A204.1 (cell line): ENCODE results near the gene COL4A3.
A peak's percentile ranks its signal among the peaks of the same experiment; 100 is the strongest.
"Not testable (repeated sequence)": the region's sequence is repeated elsewhere in the genome, so short reads cannot be mapped to it uniquely, and the experiment has no call there.

Experiments used
- FAIRE-seq: peaks from 2 replicates; lab custom pipeline; 2012; peaks lifted over from hg19 to GRCh38; lab: Jason Lieb, UNC

COL4A3 gene

DNA sequence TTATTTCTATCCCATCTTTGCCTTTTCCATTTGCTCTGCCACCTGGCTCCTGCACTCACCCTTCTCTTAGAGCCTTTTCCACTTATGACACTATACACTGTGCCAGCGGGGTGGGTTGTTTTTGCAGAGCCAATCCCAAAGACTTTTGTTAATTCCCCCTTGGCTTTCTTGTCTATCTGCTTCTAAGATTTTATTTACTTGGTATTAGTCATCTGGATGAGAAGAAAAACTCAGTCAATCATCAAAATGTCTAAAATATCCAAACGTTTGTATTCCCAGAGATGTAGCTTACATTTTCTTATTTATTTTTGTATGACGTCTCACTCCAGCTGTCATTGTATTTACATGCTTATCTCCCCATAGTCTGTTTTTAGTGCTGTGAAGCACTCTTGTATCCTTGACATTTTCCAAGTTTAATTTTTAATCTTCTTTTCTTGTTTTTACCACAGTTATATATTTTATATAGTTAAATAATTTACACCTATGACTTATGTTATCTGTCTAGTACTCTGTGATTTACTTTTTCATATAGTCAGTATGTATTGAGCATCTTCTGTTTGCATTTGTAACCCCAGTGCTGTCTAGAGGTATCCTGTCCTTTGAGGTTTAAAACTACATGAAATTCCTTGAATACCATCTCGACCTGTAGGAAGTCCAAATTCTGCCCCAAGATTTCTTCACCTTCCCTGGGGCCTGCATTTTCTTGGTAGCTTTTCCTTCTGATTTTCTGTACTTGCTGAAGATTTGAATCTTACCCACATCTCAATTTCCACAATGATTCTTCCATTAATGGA, 55.1 kb downstream of the COL4A3 start:
- no peak for FAIRE-seq

GRCh38 chr2:227221120-227221519, 56.7 kb downstream of the COL4A3 start:
- no peak for FAIRE-seq

- no peak for FAIRE-seq
Observed at GRCh38 chr2:227222292-227222691, 57.9 kb downstream of the COL4A3 start.

DNA sequence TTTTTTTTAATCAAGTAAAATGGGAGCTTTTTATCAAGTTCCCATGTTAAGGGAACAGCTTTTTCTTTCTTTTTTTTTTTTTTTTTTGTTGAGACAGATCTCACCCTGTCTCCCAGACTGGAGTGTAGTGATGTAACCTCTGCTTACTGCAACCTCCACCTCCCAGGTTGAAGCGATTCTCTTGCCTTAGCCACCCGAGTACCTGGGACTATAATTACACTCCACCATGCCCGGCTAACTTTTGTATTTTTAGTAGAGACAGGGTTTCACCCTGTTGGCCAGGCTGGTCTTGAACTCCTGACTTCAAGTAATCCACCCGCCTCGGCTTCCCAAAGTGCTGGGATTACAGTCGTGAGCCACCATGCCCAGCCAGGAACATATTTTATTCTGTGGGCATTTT, 61.2 kb downstream of the COL4A3 start:
- FAIRE-seq, result not testable (repeated sequence)

GRCh38 chr2:227228061-227228667, 63.7 kb downstream of the COL4A3 start:
- no peak for FAIRE-seq

DNA sequence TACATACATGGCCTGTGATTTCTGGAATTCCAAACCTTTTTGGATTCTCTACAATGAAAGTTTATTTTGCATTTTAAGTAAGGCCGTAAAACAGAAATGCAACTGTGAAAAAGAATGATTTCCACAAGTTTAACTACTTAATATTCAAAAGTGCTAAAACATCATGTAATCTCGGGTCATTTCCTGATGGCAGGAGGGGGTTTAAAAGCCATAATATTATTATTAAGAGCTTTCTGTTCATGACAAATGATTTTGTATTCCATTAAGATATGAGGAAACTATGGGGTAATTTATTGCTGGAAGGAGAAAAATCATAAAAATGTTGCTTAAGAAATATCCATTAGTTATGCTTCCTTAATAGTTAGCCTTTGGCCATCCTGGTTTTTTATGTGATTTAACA, 65.7 kb downstream of the COL4A3 start:
- no peak for FAIRE-seq

DNA sequence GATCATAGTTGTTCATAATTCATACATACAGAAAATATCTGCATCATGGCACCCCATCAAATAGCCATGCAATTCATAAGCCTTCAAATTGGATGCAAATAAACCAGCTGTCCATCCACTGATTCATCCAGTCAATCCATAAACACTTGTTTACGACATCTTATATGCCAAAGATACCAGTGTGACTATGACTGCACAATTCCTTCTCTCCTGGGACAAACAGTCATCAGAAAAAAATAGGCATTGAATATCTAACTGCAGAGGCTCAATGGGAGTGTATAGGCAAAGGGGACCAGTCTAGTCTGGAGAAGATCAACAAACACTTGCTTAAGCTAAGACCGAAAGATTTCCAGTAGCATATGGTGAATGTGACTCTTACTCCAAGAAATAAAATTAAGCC, 70.0 kb downstream of the COL4A3 start:
- FAIRE-seq, result no peak

DNA sequence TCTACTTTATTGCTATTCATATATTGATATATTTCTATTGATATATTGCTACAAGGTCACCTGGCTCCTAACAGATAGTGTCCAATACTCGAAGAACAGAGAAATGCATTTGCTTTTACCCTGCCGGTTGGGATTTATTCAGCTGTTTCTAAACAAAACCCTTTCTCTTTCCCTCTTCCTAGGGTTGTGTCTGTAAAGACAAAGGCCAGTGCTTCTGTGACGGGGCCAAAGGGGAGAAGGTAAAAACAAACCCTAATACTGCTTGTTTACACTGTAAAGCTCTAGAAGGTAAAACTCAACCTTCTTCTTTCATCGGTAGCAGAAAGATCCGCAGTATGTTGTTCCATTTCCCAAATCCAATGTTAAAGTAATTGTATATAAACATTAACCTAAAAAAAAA, 73.4 kb downstream of the COL4A3 start:
- no peak for FAIRE-seq

DNA sequence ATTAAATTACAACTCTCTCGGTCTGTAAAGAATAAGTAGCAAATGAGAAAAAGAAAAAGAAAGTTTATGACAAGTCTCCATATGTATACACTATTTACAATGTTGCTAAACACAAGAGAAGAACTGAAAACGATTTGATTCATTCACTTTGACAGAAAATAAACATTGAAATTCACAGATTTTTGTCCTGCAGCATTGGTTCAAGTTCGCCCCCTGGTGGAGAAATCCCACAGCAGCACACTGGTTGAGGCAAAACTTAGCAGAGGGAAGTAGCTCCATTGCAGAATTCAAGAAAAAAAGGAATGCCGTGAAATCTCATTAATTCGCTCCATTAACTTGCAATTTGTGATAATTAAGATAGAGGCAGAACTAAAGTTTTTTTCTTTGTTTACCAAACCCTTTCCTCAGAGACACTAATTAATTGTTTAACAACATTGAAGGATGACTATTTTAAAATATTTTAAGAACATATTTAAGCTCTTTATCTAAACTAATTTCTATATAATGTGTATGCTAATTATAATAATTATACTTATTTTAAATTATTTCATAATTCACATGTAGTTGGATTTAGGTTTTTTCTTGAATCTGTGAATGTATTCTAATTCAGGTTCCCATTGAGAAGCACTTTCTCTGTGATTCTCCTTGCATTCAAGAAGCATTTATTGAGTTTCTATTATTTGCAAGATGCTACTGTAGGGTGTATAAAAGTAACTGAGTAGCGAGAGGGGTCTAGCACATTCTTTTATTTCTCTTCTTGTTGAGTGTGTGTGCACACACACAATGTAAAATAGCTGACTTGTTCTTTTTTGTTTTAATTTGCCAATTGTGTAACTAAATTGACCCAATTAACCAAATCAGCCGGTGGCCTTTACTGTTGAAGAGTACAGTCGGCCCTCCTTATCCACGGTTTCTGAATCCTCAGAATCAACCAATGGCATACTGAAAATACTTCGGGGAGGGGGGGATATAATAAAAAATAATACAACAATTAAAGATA, 74.1 kb downstream of the COL4A3 start:
- FAIRE-seq, result peak; percentile 93

DNA sequence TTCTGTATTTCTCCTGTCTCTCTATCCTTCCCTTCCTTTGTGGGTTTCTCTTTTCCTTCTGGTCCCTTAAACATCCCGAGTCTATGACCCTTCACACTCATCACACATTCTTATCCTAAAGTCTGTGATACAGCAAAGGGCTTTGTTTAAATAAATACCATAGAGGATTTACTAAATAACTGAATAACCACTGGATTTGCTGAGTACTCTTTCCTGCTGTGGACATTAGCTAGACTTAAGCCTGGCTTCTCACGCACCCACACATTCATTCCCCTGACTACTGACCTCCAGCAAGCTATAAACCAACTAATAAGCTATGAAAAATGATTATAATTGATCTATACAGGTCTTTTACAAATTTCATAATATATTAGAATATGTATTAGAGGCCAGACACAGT, 76.6 kb downstream of the COL4A3 start:
- no peak for FAIRE-seq

- no peak for FAIRE-seq
Observed at GRCh38 chr2:227248876-227249275, 84.5 kb downstream of the COL4A3 start.

DNA sequence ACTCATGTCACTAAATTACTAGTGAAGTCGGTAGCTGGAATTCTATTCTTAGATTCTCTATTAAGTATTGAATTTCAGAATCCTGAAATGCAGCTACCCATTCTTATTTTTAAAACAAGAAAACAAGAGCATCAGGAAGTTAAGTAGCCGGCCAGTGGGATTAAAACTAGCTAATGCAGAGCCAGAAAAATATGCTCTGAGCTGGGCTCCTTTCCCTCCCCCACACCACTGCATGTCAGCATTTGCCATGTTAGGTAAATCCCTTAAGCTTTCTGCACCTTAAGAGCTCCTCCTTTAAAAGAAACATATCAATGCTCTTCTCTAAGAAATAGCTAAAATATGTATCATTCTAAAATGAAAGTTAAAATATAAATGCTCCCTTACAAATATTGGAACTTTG, 88.4 kb downstream of the COL4A3 start:
- no peak for FAIRE-seq

DNA sequence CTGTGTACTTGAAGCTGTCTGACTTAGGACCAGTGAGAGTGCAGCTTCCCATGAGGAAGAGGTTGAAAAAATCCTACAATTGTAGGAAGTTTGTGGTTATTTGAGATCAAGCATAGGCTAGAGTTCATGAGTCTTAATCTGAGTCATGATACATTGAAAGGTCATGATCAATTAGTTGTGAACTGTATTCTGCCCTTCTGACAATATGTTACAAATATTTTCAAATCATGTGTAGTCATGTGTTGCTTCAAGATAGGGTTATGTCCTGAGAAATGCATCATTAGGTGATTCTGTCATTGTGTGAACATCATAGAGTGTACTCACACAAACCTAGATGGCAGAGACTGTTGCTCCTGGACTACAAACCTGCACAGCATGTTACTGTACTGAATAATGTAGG, 92.2 kb downstream of the COL4A3 start:
- no peak for FAIRE-seq

DNA sequence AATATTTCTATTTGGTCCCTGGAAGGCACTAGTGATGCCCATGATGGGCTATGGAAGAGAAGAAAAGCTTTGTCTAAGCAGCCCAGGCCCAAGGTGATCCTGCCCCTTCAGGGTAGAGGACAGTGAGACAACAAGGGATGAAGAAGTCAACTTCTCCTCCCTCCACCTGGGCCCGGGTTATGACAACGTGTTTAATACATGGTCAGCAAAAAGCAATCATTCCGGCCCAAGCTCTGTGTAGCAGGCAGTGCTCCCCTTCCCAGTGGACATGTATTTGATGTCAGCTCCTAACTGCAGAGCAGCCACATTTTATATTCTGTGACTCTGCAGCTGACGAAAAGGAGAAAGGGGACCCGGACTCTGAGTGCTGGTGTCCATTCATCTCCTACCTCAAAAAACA, 93.4 kb downstream of the COL4A3 start:
- no peak for FAIRE-seq

DNA sequence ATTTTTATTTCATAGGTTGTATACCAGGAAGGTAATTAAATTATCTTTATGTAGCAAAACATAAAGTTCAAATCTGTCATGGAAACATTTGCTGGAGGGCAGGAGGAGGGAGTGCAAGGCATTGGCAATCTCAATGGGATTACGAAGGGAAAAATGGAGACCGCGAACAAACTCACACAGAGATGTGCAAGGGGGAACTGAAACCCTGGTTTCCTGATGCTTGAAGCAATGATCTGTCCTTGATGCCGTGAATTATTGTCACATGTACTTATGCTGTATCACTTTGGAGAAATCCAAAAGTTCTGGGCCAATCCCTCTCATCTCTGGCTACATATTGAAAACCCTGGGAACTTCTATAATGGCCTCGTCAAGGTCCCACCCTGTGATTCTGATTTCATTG, 95.6 kb downstream of the COL4A3 start:
- FAIRE-seq, result no peak

DNA sequence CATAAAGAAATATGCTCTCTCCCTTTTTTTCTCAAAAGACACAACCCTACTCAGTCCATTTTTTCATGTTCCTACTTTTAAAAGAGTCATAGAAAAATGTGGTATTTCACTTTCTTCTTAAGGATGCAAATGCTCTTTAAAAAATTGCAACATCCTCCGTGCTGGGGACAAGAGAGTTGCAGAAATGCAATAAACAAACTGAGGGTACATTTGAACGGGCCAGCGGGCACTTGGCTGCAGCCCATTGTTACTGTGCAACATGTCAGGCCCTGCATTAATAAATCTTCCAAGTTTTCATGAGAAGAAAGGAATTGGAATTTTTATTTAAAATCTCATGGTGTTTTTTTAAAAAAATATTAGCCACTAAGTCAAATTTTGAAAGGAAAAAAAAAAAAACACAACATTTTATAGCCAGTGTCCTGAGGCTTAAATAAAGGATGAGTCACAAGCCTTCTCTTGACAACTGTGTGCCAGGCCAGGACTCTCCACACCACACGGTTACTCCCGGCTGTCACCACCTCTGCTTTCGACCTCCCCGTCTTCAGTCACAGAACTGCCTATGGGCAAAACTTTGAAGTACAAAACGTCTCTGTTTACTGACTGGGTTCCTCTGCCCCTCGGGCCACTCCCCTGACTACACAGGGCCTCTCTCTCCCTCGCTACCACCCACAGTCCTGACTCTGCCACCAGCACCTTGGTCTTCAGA, 103.1 kb downstream of the COL4A3 start:
- FAIRE-seq, result no peak

DNA sequence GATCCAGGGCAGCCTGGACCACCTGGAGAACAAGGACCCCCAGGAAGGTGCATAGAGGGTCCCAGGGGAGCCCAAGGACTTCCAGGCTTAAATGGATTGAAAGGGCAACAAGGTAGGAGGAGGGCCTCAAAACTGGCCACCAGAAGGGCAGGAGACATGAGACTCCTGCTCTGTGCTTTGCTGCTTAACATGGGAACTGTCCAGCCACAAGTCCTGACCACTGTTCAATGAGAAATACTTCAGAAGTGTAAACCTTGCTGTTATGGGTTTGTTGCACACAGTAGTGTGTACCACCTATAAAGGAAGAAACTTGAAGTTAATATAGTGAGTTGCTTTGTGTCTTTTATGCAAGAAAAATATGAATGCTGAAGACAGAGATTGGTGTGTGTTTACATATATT, 116.5 kb downstream of the COL4A3 start:
- no peak for FAIRE-seq

GRCh38 chr2:227285741-227286236, 121.4 kb downstream of the COL4A3 start:
- FAIRE-seq, result no peak

DNA sequence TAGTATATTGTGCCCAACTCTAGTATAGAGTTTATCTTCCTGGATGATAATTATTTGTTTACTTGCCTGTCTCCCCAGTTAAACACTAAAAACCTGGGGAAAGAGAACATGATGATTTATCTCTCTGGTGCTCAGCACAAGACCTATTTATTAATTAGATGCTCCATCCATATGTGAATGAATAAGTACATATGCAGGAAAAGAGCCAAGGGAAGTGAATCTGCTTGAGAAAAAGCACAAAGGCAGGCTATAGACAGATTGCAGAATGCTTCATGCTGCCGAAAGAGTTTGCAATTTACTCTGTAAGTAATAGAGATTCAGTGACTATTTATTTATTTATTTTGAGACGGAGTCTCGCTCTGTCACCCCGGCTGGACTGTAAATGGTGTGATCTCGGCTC, 123.3 kb downstream of the COL4A3 start:
- no peak for FAIRE-seq

GRCh38 chr2:227292314-227292713, 127.9 kb downstream of the COL4A3 start:
- no peak for FAIRE-seq

DNA sequence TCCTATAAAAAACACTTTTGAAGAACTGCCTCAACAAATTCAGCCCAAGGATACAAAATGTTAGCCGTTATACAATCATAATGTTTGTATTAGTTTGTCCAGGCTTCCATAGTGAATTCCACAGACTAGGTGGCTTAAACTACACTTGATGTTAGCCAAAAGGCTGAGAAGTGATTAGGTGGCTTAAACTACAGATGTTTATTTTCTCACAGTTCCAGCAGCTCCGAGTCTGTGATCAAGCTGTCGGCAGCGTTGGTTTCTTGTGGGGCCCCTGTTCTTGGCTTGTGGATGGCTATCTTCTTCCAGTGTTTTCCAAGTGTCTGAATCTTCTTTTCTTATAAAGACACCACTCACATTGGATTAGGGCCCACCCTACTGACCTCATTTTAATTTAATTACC, 129.1 kb downstream of the COL4A3 start:
- no peak for FAIRE-seq

- no peak for FAIRE-seq
Observed at GRCh38 chr2:227295806-227296205, 131.4 kb downstream of the COL4A3 start.
